ENCODE data around the gene MYO7A. TPM values are rescaled to one million over a fixed set of nuclear protein-coding genes. Genes with fewer than 3 reads are reported as not detected.

Gene MYO7A
- total and polyA plus RNA-seq, 3 experiments from 2014 or later, result 0.06 to 0.31 (median 0.20) TPM

DNA sequence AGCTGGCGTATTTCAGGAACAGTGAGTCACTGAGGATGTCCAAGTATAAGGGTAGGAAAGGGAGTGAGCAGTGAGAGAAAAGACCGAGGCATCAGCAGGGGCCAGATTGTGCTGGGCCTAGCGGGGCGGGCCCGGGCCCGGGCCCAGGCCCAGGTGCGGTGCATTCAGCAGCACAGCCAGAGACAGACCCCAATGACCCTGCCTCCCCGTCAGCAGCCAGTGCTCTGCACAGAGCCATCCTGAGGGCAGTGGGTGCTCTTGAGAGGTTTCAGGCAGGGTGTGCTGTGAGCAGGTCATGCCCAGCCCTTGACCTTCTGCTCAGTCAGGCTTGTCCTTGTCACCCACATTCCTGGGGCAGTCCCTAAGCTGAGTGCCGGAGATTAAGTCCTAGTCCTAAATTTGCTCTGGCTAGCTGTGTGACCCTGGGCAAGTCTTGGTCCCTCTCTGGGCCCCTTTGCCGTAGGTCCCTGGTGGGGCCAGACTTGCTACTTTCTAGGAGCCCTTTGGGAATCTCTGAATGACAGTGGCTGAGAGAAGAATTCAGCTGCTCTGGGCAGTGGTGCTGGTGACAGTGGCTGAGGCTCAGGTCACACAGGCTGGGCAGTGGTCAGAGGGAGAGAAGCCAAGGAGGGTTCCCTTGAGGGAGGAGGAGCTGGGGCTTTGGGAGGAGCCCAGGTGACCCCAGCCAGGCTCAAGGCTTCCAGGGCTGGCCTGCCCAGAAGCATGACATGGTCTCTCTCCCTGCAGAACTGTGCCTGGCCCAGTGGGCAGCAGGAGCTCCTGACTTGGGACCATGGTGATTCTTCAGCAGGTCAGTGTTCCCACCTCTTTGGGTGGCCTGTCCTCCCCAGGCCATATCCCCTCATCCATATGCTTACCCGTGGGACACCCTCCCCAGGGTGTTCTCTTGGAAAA is 2.1 kb downstream of the MYO7A start:
- no peak for DNase-seq
- H3K4me1 Mint-ChIP-seq, result peaks cover 3 to 8% (median 5%) of the 10 kb centered on the region in 3 donors
- H3K4me3 Mint-ChIP-seq, result peak overlapping the region in 1 of 7 donors; percentile 53
- ChIA-PET POLR2A (no interaction called here), CTCF (interaction anchor here (0.6 to 5.8 kb wide), 2 partner anchors 58 to 489 kb away, joined by 3 to 108 read pairs; no protein-coding TSS in a partner anchor)
- Histone ChIP-seq H3K4me3 (ENCODE audit: low read length) (no peak overlapping the region), H3K27me3 (ENCODE audit: insufficient read depth, low read length, poor library complexity, severe bottlenecking) (no peaks in the 10 kb centered on the region), H3K9me3 (ENCODE audit: low read length) (no peaks in the 10 kb centered on the region), H3K4me1 (ENCODE audit: insufficient read depth, low read length) (peaks cover 8% of the 10 kb centered on the region), H3K36me3 (ENCODE audit: insufficient read depth, low read length) (no peaks in the 10 kb centered on the region), H3K27ac (ENCODE audit: low read depth, low read length) (no peak overlapping the region)
- H3K27me3 Mint-ChIP-seq, result no peaks in the 10 kb centered on the region
- no peaks in the 10 kb centered on the region for H3K9me3 Mint-ChIP-seq
- H3K27ac Mint-ChIP-seq, result peak overlapping the region in 2 of 8 donors; percentile 29 to 51
- H3K36me3 Mint-ChIP-seq, result no peaks in the 10 kb centered on the region

DNA sequence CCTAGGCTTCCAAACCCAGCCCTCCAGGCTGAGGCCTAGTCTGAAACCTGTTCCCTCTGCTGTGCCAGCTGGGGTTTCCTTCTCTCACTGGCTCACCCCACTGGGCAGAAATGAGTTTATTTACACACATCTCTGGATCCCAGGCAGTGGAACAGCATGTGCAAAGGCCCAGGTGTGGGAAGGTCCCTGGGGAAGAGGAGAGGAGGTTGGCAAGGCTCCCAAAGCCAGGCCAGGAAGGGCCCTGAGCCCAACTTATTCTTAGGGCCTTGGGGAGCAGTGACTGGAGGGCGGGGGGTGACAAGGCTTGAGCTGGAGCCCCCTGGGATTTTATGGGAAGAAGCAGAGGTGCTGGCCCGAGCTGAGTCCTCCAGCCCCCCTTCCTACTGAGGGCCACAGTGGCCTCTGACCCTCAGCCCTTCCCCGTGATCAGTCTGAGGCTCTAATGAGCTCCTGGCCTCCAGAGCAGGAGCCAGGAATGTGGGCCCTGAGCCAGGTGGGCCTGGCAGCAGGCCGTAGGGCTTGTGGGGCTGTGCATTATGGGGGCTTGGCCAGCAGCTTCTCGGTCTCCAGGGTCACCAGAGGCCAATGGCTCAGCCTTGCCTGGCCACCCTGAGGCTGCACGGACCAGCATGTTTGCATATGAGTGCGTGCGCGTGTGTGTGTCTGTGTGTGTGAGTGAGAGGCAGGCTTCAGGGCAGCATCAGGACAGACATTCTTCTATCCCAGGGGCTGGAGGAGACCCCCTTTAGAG is 2.9 kb downstream of the MYO7A start:
- Mint-ChIP-seq H3K4me3 (no peak overlapping the region), H3K36me3 (no peaks in the 10 kb centered on the region), H3K27me3 (no peaks in the 10 kb centered on the region), H3K9me3 (no peaks in the 10 kb centered on the region), H3K27ac (peak overlapping the region in 1 of 8 donors; percentile 51), H3K4me1 (peaks cover 3 to 9% (median 8%) of the 10 kb centered on the region in 3 donors)
- DNase-seq, result no peak
- H3K27me3 ChIP-seq (ENCODE audit: insufficient read depth, low read length, poor library complexity, severe bottlenecking), result no peaks in the 10 kb centered on the region
- CTCF ChIA-PET, result interaction anchor here (0.6 to 5.8 kb wide), 2 partner anchors 57 to 488 kb away, joined by 3 to 108 read pairs; no protein-coding TSS in a partner anchor
- H3K36me3 ChIP-seq (ENCODE audit: insufficient read depth, low read length), result no peaks in the 10 kb centered on the region
- H3K27ac ChIP-seq (ENCODE audit: low read depth, low read length), result no peak overlapping the region
- POLR2A ChIA-PET, result no interaction called here
- no peaks in the 10 kb centered on the region for H3K9me3 ChIP-seq (ENCODE audit: low read length)
- no peak overlapping the region for H3K4me3 ChIP-seq (ENCODE audit: low read length)
- H3K4me1 ChIP-seq (ENCODE audit: insufficient read depth, low read length), result peaks cover 8% of the 10 kb centered on the region

DNA sequence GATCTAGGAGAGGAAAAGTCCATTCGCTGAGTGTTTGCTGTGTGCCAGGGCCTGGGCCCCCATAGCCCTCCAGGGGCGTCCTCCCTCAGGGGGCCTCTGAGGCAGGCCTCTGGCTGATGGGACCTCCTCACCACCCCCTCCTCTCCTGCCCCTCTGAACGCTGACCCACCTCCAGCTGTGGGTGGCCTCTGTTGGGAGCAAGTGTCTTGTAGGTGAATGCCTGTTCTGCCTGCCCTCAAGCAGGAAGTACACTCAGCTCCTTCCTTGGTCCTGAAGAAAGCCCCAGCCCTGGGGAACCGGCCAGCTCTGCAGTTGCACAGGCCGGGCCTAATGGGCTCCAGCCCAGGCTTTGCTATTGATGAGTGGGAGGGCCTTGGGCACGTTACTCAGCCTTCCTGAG is 3.5 kb downstream of the MYO7A start:
- H3K4me1 ChIP-seq (ENCODE audit: insufficient read depth, low read length), result peaks cover 8% of the 10 kb centered on the region
- peaks cover 0 to 12% (median 8%) of the 10 kb centered on the region in 3 donors for H3K4me1 Mint-ChIP-seq
- H3K27me3 Mint-ChIP-seq, result no peaks in the 10 kb centered on the region
- H3K9me3 ChIP-seq (ENCODE audit: low read length), result no peaks in the 10 kb centered on the region
- H3K27ac ChIP-seq (ENCODE audit: low read depth, low read length), result no peak overlapping the region
- no peak overlapping the region for H3K4me3 ChIP-seq (ENCODE audit: low read length)
- no peaks in the 10 kb centered on the region for H3K36me3 Mint-ChIP-seq
- H3K4me3 Mint-ChIP-seq, result no peak overlapping the region
- H3K27ac Mint-ChIP-seq, result peak overlapping the region in 1 of 8 donors; percentile 58
- H3K9me3 Mint-ChIP-seq, result no peaks in the 10 kb centered on the region
- DNase-seq, result no peak
- no peaks in the 10 kb centered on the region for H3K36me3 ChIP-seq (ENCODE audit: insufficient read depth, low read length)
- CTCF ChIA-PET, result interaction anchor here (5.8 kb wide), 1 partner anchor 57 kb away, joined by 108 read pairs; no protein-coding TSS in a partner anchor
- no peaks in the 10 kb centered on the region for H3K27me3 ChIP-seq (ENCODE audit: insufficient read depth, low read length, poor library complexity, severe bottlenecking)
- POLR2A ChIA-PET, result no interaction called here

DNA sequence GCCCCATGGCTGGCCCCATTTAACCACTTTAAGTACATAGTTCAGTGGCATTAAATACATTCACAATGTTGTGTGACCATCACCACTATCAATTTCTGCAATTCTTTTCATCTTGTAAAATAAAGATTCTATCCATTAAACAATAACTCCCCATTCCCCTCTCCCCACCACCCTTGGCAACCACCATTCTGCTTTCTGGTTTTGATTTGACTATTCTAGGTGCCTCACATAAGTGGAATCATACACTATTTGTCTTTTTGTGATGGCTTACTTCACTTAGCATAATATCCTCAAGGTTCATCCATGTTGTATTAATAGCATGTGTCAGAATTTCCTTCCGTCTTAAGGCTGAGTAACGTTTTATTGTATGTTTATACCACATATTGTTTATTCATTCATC is 7.0 kb downstream of the MYO7A start:
- H3K4me3 Mint-ChIP-seq, result no peak overlapping the region
- H3K9me3 Mint-ChIP-seq, result no peaks in the 10 kb centered on the region
- no peaks in the 10 kb centered on the region for H3K36me3 Mint-ChIP-seq
- Histone ChIP-seq H3K27me3 (ENCODE audit: insufficient read depth, low read length, poor library complexity, severe bottlenecking) (no peaks in the 10 kb centered on the region), H3K9me3 (ENCODE audit: low read length) (no peaks in the 10 kb centered on the region), H3K4me3 (ENCODE audit: low read length) (no peak overlapping the region), H3K36me3 (ENCODE audit: insufficient read depth, low read length) (no peaks in the 10 kb centered on the region), H3K4me1 (ENCODE audit: insufficient read depth, low read length) (no peaks in the 10 kb centered on the region), H3K27ac (ENCODE audit: low read depth, low read length) (no peak overlapping the region)
- H3K27ac Mint-ChIP-seq, result no peak overlapping the region
- POLR2A ChIA-PET, result no interaction called here
- CTCF ChIA-PET, result no interaction called here
- no peak for DNase-seq
- H3K4me1 Mint-ChIP-seq, result peaks cover 0 to 11% (median 0%) of the 10 kb centered on the region in 3 donors
- H3K27me3 Mint-ChIP-seq, result peaks cover 5 to 14% of the 10 kb centered on the region in 2 donors

DNA sequence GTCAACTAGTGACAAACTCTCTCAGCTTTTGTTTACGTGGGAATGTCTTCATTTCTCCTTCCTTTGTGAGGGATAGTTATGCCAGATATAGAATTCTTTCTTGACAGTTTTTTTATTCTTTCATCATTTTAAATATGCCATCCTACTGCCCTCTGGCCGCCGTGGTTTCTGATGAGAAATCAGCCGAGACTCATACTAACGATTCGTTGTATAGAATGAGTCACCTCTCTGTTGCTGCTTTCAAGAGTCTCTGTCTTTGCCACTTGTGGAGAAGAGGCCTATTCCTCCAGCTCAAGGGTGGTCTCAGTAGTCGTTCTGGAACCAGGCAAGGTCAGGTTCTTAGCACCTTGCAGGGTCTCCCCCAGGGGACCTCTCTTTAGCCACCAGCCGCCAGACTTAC is 8.0 kb downstream of the MYO7A start:
- H3K9me3 Mint-ChIP-seq, result no peaks in the 10 kb centered on the region
- Histone ChIP-seq H3K36me3 (ENCODE audit: insufficient read depth, low read length) (no peaks in the 10 kb centered on the region), H3K9me3 (ENCODE audit: low read length) (no peaks in the 10 kb centered on the region), H3K27me3 (ENCODE audit: insufficient read depth, low read length, poor library complexity, severe bottlenecking) (no peaks in the 10 kb centered on the region), H3K27ac (ENCODE audit: low read depth, low read length) (no peak overlapping the region), H3K4me1 (ENCODE audit: insufficient read depth, low read length) (no peaks in the 10 kb centered on the region), H3K4me3 (ENCODE audit: low read length) (no peak overlapping the region)
- H3K27ac Mint-ChIP-seq, result no peak overlapping the region
- peaks cover 0 to 11% (median 0%) of the 10 kb centered on the region in 3 donors for H3K4me1 Mint-ChIP-seq
- POLR2A ChIA-PET, result no interaction called here
- CTCF ChIA-PET, result interaction anchor here (1.7 kb wide), 1 partner anchor 9 kb away, joined by 6 read pairs; no protein-coding TSS in a partner anchor
- H3K27me3 Mint-ChIP-seq, result peaks cover 5 to 14% of the 10 kb centered on the region in 2 donors
- no peak overlapping the region for H3K4me3 Mint-ChIP-seq
- DNase-seq, result no peak
- no peaks in the 10 kb centered on the region for H3K36me3 Mint-ChIP-seq

DNA sequence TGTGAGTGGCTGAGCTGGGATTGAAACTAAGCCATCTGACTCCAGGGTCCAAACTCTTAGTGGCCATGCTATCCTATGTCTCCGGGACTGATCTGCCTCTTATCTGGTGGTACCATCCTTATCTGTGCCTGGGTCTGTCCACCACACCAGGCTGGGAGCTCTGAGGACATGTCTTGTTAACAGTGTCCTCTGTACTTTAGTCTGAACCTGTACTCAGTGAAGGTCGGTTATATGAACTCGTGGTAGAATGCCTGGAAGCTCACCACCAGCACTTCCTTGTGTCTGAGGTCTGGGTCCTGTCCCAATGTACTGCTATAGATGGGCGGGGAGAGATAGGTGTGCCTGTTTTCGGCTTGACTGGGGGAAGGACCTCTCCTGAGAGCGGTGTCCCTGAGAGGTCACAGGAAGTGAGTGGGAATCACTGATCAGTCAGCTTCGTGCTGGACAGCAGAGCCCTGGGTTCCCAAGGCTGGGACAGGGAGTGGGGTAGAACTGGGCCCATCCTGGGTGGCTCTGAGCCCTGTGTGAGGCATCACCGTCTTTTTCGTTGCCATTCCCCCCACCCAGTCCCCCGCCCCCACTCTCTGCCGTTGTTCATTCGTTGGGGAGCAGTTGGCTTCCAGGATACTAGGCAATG is 8.9 kb downstream of the MYO7A start:
- Mint-ChIP-seq H3K27me3 (peaks cover 5 to 14% of the 10 kb centered on the region in 2 donors), H3K27ac (no peak overlapping the region), H3K36me3 (no peaks in the 10 kb centered on the region), H3K4me3 (no peak overlapping the region), H3K4me1 (peaks cover 1 to 15% (median 5%) of the 10 kb centered on the region in 3 donors), H3K9me3 (no peaks in the 10 kb centered on the region)
- ChIA-PET CTCF (interaction anchor here (1.7 kb wide), 1 partner anchor 10 kb away, joined by 6 read pairs; no protein-coding TSS in a partner anchor), POLR2A (no interaction called here)
- H3K4me1 ChIP-seq (ENCODE audit: insufficient read depth, low read length), result no peaks in the 10 kb centered on the region
- H3K9me3 ChIP-seq (ENCODE audit: low read length), result no peaks in the 10 kb centered on the region
- no peak for DNase-seq
- no peaks in the 10 kb centered on the region for H3K36me3 ChIP-seq (ENCODE audit: insufficient read depth, low read length)
- no peaks in the 10 kb centered on the region for H3K27me3 ChIP-seq (ENCODE audit: insufficient read depth, low read length, poor library complexity, severe bottlenecking)
- no peak overlapping the region for H3K4me3 ChIP-seq (ENCODE audit: low read length)
- H3K27ac ChIP-seq (ENCODE audit: low read depth, low read length), result no peak overlapping the region

DNA sequence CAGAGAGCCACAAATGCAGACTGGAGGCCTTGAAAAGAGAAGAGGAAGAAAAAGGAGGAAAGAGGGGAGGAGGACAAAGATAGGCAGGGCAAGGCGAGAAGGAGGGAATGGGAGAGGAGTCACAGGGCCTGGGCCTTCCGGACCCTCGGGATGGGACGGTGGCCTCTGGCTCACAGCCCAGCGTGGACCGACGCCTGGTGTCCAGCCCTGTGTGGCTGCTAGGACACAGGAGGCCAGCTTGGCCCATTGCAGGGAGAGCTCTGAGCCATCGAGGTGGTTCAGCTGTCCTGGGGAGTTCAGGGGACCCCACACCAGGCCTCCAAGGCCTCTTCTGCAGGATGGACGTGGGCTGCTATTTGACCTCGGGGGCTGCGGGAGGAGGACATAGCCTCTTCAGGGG is 9.4 kb downstream of the MYO7A start:
- no peak for DNase-seq
- Histone ChIP-seq H3K27ac (ENCODE audit: low read depth, low read length) (no peak overlapping the region), H3K9me3 (ENCODE audit: low read length) (no peaks in the 10 kb centered on the region), H3K36me3 (ENCODE audit: insufficient read depth, low read length) (no peaks in the 10 kb centered on the region), H3K4me1 (ENCODE audit: insufficient read depth, low read length) (peaks cover 3% of the 10 kb centered on the region), H3K4me3 (ENCODE audit: low read length) (no peak overlapping the region), H3K27me3 (ENCODE audit: insufficient read depth, low read length, poor library complexity, severe bottlenecking) (no peaks in the 10 kb centered on the region)
- Mint-ChIP-seq H3K27me3 (peaks cover 5 to 14% of the 10 kb centered on the region in 2 donors), H3K9me3 (no peaks in the 10 kb centered on the region), H3K4me1 (peaks cover 6 to 20% (median 10%) of the 10 kb centered on the region in 3 donors), H3K27ac (no peak overlapping the region), H3K4me3 (no peak overlapping the region), H3K36me3 (no peaks in the 10 kb centered on the region)
- ChIA-PET POLR2A (no interaction called here), CTCF (interaction anchor here (1.7 kb wide), 1 partner anchor 10 kb away, joined by 6 read pairs; no protein-coding TSS in a partner anchor)

Measured in CD8-positive, alpha-beta memory T cell (primary cell).